ENCODE measurements around the gene FBXL15.
A peak's percentile ranks its signal among the peaks of the same experiment; 100 is the strongest.

The FBXL15 gene

GRCh38 chr10:102410429-102411073 is 10.1 kb upstream of the FBXL15 start:
- peak in 2 of 3 experiments; percentile 48 to 77 for DNase-seq (ENCODE audit: low read depth in 3 of 3)

DNA sequence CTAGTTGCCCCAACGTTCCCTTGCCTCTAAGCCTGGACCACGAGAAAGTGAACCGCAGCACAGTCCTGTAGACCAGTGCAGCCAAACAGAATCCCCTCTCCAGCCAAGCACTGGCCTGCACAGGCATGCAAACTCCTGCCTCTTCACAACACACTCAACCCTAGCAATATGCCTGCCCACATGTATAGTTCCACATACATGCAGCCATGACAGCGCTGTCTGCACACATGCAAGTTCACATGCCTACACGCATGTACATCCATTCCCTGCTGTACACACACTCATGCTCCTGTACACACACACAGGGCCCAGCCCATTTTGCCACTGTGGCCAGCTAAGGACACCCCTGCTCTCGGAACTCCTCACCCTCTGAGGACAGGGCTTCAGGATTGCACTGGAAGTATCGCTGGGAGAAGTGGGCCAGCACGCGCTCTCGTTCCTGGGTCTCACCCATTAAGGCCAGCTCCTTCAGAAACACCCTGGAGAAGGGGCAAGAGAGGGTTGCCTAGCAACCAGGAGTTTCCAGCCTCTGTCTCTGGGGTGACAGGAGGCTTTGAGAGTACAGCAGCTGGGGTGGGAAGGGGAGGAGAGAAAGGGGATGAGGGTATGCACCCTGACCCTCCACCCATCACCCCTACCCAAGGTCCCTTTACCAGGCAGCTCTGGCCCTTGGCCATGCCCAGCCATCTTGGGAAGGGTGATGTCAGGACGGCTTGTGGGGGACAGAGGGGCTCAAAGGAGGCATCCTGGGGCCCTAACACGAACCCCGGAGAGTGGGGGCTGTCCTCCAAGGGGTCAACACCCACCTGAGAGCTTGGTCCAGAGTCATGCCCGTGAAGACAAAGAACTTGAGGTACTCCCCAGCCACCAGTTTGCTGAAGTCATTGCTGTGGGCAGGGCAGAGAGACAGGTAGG is 9.0 kb upstream of the FBXL15 start:
- DNase-seq (ENCODE audit: low read depth in 3 of 3): no peak

GRCh38 chr10:102412293-102412692 is 8.3 kb upstream of the FBXL15 start:
- no peak for DNase-seq (ENCODE audit: low read depth in 3 of 3)

DNA sequence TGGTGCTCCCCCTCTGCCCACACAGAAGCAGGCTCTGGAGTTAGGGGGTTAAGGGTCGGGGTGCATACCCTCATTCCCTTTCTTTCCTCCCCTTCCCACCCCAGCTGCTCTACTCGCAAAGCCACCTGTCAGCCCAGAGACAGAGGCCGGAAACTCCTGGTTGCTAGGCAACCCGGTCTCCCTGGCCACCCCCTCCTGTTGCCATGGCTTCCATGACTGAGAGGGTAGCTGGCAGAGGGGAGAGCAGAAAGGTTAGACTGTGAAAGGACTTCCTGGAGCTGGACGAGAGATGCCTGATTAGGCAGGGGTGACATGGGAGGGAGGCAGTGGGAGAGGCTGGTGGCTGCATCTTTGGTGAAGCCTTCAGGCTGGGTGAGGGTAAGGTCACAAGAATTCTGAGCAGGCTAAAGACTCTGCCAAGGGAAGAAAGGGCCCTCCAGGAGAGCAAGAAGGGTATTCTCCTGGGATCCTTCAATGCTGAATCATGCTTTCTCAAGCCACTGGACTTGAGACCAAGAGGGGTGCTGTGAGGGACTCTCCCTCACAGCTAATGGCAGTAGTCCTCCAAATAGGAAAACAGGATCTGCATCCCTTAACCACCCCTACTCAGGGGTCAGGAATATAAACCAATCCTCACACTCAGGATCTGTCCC is 7.5 kb upstream of the FBXL15 start:
- no peak for DNase-seq (ENCODE audit: low read depth in 3 of 3)

- no peak for DNase-seq (ENCODE audit: low read depth in 3 of 3)
These were observed 6.7 kb upstream of the FBXL15 start for GRCh38 chr10:102413806-102414561.

DNA sequence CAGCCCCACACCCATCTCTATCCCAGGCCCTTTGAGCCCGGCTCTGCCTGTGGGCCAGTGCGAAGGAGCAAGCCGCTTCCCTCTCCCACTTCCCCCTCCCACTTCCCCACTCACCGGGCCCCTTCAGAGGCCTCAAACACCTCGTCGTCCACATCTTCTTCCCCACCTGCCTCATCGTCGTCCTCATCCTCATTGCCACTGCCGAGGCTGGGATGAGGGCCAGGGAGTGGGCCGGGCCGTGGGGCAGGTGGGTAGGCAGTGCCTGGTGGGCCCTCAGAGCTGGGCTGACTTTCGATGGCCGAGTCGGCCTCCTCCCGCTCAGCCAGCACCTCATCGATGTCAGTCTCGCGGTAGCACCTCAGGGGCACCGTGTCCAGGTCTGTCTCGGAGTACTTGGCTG is 5.9 kb upstream of the FBXL15 start:
- DNase-seq (ENCODE audit: low read depth in 3 of 3): no peak

- DNase-seq (ENCODE audit: low read depth in 3 of 3): no peak
These were observed 4.4 kb upstream of the FBXL15 start for GRCh38 chr10:102416283-102416682.

DNA sequence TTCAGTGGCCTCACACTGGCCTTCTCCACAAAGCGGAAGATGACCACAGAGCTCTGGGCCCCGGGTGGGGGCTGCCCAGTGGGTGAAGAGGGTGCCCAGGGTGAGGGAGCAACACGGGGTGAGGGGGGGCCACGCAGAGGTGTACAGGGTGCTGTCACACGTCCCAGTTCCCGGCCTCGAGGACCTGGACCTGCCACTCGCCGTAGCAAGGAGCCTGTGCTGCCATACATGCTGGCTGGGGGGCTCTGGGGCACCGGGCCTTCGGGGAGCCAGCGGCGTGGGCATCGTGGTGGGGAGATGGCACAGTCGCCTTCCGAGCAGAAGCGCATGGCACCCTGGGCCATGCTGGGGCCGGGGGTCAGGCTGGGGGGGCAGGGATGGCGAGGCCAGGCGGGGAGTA is 3.9 kb upstream of the FBXL15 start:
- DNase-seq (ENCODE audit: low read depth in 3 of 3): no peak

DNA sequence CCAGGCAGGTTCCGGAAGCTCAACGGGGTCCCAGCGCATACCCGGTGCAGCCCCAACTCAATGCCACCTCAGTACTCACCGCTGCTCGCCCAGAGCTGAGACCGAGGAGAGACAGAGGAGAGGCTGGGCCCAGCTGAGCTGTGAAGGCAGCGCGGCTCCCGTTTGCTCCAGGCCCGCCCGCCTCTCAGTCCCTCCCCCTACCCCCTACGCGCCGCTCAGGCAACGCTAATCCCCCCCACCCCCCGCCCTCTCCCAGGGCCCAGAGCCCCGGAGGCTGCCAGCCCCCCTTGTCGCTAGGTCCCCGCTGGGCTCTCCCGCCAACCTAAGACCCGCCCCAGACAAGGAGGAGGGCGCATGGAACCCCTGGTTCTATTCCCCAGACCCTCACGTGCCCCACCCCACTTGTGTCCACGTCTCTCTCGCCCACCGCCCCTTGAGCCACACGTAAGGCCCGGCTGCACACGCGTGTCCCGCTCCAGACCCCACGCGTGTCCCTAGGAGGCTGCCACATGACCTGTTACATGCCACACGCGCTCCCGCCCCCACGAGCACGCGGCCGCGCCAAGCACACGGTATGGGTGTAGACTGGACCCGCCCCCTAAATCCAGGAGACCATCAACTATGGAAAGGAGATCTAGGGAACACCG is 1.9 kb upstream of the FBXL15 start, which contains the start of gene PSD:
Gene PSD (minus strand): TSS at position 164 of the 647 bp plus-strand sequence. CDS start 1,747 bp downstream, outside the sequence.
- DNase-seq (ENCODE audit: low read depth in 3 of 3): no peak

DNA sequence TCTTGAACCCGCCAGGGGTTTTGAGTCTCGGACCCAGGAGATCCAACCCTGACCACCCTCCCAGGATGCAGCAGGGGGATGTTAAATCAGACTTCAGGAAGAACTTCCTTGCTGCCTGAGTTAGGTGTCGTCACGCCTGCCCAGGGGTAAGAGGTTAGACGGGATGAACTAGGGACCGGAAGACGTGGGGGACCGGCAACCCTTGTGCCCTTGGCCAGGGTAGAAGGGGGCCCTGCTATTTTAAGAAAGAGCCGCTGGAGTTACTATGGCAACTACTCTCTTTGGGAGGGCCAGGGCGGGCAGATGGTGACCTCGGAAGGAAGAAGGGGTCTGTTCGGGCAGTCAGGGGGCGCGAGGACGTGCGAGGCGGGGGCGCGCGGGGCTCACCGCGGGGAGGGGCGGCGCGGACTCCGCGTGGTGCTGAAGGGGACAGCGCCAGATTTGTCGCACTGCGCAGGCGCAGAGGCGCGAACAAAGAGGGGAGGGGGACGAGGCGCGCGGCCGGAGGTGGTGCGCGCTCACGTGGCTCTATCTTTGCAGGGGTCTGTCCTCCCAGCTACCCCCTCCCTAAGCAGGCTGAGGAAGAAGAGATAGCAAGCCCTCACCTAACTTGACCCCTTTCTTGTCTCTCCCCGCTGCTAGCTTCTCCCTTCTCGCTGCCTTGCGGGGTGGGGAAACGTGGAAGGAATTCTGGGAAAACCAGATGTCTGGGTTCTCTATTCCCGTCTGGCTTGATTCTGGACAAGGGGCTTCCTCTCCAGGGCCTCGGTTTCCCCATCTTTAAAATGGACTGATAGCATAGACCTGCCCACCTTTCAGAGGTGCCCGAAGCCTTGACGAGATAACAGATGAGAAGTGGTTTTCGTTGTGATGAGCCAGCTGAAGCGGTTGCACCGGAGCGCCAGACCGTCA is 1.1 kb upstream of the FBXL15 start:
- peak; percentile 53 to 70 (median 56) for DNase-seq (ENCODE audit: low read depth in 3 of 3)

DNA sequence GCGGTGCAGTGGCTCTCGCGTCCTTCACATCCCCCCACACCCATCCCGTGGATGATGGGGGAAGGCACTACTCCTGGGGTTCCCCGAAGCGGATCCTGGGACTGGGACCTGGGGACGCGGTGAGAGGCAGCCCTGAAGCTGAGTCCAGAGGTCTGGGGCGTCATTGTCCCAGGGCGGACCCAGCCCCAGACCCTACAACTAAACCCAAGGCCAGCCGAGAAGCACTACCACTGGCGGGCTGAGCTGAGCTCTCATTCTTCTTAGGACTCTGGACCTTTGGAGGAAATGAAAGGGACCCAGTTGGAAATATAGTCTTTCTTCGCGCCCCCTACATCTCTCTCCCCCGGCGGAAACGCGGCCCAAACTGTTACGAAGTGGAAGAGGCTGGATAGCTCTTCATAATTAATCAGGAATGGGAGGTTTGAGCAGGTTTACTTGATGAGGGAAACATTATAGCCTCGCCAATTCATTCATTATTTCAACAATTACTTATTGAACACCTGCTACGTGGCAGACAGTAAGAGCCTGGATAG is 389 bp upstream of the FBXL15 start:
- no peak for DNase-seq (ENCODE audit: low read depth in 3 of 3)

DNA sequence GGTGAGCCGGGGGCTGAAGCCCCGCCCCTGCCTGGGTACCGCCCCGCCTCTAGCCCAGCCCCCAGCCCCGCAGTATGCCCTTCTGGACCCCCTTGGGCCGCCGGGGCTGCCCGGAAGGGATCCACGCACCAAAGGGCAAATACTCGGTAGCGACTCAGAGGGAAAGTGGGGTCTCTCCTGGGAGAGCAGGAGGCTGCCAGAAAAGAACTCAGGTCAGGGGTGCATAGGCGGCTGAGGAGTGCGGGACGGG is 796 bp downstream of the FBXL15 start:
- DNase-seq (ENCODE audit: low read depth in 3 of 3): no peak

DNA sequence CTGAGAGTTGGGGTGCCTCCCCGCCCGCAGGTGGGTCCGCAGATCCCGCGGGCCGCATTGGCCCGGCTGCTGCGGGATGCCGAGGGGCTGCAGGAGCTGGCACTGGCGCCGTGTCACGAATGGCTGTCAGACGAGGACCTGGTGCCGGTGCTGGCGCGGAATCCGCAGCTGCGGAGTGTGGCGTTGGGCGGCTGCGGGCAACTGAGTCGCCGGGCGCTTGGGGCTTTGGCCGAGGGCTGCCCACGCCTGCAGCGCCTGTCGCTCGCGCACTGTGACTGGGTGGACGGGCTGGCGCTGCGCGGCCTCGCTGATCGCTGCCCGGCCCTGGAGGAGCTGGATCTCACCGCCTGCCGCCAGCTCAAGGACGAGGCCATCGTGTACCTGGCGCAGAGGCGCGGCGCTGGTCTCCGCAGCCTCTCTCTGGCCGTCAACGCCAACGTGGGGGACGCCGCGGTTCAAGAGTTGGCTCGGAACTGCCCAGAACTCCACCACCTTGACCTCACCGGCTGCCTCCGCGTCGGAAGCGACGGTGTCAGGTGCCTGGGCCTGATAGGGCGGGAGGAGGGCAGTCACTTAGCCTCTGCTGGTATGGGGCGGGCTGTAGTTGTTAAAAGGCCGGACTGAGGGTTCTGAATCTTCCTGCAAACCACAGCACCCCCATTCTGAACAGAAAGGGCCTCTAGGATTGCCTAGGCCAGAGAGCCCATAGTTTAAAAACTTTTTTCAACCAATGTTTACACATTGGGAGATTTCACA is 1.3 kb downstream of the FBXL15 start:
- DNase-seq (ENCODE audit: low read depth in 3 of 3): no peak

GRCh38 chr10:102422545-102423129 is 2.0 kb downstream of the FBXL15 start:
- DNase-seq (ENCODE audit: low read depth in 3 of 3): peak in 1 of 3 experiments; percentile 64

- no peak for DNase-seq (ENCODE audit: low read depth in 3 of 3)
These were observed 2.8 kb downstream of the FBXL15 start for GRCh38 chr10:102423372-102423968.

- no peak for DNase-seq (ENCODE audit: low read depth in 3 of 3)
These were observed 3.5 kb downstream of the FBXL15 start for GRCh38 chr10:102424145-102424544.

DNA sequence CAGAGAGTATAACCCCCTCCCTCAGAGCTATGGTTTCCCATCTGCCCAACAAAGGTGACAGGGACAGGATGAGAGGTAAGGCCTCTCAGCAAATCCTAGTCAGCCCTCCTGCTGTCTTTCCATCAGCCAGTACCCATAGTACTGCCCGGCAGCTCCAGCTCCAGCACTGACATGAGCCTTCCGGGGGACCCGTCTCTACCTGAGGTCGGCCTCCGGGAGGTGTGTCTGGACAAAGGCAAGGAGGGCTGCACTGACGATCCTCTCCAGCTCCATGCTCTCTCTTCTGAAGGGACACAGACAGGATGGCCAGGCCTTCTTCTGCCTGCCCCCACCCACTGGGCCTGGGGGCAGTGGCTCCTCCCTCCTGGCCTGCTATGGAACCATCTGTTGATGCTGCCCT is 4.3 kb downstream of the FBXL15 start:
- DNase-seq (ENCODE audit: low read depth in 3 of 3): no peak

GRCh38 chr10:102425444-102425843 is 4.8 kb downstream of the FBXL15 start:
- DNase-seq (ENCODE audit: low read depth in 3 of 3): no peak
